Dermis blood vessel endothelial cell (primary cell): Measurements from ENCODE around the gene TSPYL4. TPM values are rescaled to one million over a fixed set of nuclear protein-coding genes. Genes with fewer than 3 reads are reported as not detected.

Experiments
- DNase-seq: peaks from one replicate; pipeline ENCODE4 v3.0.0; 2010
- total RNA-seq: library from RNA; depleted of rRNA; stranded (reverse); fragments of >200 nt; gene quantifications from 2 replicates; pipeline ENCODE4 v1.2.3, GENCODE V29; 2014

The TSPYL4 gene
- total RNA-seq, 1 donor from 2014 or later, result 7.5 TPM

DNA sequence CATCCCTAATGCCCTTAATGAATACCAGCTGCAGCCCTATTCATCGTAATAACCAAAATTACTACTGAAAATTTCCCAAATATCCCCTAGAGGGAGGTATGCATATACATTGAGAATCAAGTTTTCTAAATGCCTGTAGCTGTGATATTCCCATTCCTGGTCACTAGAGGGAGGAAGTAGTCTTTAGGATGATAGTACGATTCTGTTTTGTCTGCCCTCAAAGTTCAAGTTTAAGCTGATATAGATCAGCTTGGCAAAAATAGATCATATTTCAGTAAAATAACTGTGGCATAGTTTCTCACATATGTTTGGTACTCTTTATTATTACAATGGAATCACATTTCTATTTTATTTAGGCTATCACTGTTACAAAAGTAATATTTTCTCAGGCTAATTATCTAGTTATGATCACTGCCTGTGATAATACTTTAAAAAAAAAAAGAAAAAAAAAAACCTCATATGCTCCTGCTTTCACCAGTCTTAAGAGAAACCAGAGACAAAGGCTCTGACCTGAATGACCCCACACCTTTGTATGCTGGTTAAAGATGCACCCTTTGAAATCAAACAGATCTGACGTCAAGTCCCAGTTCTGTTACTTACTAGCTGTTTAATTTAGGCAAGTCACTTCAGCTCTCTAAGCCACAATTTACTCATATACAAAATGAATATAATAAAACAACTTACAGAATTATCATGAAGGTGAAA, 14.9 kb upstream of the TSPYL4 start:
- DNase-seq, result peak; percentile 84

- no peak for DNase-seq
Observed at GRCh38 chr6:116267836-116268588, 14.1 kb upstream of the TSPYL4 start.

GRCh38 chr6:116266803-116267202, 12.9 kb upstream of the TSPYL4 start:
- DNase-seq, result no peak

DNA sequence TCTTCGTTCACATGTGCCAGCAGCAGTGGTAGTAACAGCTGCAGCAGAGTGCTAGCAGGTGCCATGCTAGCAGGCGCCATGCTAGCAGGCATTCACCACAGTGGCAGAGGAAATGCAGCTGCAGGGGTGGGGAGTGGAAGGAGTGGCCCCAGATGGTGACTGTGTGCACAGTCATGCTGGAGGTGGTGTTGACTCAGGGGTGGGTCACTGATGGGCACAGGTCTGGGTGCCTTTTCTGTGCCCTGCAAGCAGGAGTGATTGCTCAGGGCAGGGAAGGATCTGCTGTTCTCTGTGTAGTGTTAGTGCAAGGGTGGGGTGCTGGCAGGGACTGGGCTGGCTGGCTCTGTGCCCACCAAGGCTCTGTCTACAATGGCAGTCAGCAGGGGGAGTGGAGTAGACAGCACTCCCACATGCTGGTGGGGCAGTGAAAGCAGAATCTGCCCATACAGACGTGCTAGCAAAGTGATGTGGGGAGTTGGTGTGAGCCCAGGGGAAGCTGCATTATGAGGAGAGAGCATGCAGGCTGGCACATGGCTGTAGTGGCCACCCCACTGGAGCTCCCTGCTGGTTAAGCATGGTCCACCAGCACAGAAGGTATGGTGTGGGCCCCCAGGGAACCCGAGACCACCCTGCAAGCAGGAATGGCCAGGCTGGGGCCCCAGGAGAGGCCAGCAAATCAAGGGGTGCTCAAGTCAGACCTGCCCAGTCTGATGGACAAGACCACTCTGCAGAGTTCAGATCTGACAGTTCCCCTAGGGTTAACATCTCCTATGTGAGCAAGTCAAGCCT, 11.4 kb upstream of the TSPYL4 start:
- DNase-seq, result no peak

- no peak for DNase-seq
Observed at GRCh38 chr6:116263353-116263752, 9.5 kb upstream of the TSPYL4 start.

DNA sequence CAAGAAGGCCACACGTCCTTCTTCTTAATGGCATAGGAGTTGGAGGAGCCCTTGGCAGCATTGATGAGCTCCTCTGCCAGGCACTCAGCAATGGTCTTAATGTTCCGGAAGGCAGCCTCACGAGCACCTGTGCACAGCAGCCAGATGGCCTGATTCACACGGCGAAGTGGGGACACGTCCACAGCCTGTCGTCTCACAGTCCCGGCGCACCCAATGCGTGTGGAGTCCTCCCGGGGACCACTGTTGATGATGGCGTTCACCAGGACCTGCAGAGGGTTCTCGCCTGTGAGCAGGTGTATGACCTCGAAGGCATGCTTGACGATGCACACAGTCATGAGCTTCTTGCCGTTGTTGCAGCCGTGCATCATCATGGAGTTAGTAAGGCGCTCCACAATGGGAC, 4.6 kb upstream of the TSPYL4 start:
- no peak for DNase-seq

GRCh38 chr6:116256694-116257093, 2.8 kb upstream of the TSPYL4 start:
- no peak for DNase-seq

DNA sequence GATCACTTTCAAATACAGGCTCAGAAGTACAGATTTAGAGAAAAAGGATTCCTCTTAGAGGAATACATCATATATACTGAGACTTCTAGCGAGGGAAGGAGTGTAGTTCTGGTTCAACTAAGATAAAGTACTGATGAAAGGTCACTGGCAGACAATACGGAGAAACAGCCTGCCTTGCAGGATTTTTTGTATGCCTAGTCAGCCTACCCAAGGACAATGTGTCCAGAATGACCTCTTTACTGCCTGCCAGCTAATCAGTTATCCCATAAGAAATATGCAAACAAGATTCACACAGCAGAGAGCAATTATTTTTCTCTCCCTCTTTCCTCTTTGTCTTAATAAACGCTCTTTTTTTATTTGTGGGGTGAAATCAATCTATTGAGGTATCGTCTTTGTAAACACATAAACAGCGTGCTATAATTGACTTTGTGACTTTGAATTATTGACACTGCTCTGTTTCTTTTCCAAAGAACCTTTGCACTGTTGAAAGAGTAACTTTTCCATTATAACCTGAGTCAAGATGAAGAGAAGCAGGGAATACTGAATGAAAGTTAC, 1.4 kb upstream of the TSPYL4 start:
- DNase-seq, result peak; percentile 26

DNA sequence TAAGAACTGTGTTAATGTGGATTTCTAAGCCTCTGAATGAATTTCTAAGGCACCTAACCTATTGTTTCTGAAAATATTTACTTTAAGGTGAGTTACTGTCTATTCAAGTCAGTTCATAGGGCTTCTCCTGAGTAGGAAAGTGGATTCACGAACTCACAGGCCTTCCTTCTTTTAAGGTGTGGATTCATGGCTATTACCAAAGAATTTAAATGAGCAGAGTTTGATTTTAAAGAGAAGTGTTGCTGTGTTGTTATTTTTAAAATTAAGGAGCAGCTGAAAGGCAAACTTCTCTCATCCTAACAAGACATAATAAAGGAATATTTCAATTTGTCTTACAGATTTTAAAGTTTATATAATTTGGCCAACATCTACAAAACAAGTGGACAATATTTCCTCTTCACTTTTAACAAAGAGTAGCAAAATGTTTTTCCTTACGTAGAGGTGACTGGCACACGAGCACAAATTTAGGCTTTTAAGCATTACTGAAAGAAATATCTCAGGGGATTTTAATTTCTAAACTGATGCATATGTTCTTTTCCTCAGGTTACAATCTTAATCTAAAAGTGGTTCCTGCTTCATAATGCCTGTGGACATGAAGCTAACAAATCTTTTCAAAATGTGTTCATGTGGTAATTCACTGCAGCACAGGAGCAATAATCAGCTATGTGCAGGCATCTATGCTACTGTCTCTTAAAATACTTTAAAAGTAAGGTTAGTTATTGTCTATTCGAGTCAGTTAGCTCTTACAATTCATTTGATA, 602 bp upstream of the TSPYL4 start:
- no peak for DNase-seq

DNA sequence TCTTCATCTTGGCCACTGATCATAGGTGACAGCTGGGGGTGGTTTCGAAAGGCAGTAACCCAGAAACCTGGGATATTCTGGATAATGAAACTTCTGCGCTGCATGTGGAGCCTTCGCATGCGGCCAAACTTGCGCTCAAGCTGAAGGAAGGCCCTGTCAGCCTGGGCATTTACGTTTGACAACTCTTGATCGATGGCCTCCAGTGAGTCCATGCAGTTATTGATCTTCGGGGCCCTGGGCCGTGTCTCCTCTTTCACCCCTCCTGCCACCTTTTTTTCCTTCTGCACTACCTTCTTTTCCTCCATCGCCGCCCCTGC, 729 bp downstream of the TSPYL4 start:
- DNase-seq, result no peak

DNA sequence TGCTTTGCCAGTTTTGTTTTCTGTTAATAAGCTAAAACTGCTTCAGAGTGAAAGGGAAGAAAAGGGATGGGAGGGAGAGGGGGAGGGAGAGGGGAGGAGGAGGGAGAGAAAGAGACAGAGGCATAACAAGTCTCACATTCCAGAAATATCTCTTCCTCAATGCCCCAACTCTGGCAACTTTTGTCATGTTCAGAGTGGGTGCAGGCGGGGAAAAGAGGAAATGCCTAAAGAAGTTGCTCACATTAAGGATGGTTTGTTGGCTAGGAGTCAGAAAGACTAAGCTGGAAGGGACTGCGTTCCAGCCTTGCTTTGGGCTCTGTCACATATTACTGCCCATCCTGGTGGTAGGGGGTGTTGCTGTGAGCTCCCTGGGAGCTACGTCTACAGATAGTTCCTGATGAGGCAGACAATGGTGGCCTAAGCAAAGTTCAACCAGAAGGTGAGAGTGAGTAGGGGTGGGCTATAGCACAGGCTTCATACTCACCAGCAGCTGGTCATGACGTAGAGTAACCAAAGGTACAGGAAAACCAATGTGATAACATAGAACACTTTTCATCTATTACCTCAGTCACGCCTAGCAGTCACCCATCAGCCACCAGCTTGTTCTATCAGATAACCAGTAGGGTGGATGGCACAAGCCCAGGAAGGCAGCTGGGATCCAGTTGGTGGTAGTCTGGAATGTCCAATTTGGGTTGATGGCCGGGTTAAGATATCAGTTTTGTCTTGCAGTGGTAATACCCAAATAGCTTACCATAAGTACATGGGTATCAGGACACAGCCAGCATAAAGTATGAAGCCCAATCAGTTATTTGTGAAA, 2.1 kb downstream of the TSPYL4 start:
- peak; percentile 77 for DNase-seq

DNA sequence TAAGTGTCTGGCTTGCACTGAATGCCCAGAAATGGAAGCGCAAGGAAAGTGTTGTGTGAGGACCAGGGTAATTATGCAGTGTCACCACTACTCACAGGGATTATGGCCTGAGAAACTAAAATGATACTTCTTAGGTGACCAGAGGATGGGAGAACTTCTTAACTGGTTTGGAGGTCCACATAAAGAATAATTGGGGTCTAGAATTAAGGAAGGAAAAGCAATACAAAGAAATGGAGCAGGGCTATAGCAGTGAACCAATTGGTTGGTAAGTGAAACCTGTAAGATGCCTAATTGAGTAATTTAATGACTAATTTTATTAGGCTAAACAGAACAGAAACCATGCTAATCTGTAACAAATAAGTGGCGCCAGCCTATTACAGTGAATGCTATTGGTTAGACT, 5.3 kb downstream of the TSPYL4 start:
- no peak for DNase-seq

DNA sequence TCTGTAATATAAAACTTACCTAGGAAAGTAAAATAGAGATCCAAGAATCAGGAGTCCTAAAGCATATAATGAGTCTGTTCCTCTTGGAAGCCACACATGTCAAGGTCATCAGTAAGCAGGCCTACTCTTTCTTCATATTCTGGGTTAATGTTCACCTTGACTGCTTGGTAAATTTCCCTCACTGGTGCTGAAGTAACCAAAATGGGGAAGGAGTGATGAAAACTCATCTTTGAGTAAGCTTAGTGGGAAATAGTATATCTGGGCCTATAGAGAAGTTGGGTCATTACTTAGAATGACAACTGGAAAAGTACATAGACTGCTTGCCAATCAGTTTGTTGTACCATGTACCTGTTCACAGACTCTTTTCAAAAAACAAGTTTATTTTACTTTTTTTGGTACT, 6.6 kb downstream of the TSPYL4 start:
- no peak for DNase-seq

DNA sequence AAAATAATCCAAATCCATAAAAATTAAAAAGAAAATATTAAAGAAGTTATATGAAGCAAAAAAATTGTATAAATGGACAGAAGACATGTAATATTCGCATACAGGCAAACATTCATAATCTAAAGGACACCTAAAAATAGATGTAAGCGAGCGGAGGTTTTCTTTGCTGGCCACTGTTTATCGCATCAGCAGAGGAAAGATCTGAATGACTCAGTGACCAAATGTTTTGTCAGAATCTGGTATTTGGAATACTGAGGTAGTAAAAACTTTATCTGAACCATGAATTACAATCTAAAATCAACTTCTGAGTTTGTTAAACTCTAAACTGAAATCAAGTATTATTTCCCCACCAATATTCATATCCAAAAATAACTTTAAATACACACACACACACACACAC, 7.8 kb downstream of the TSPYL4 start:
- peak; percentile 53 for DNase-seq

GRCh38 chr6:116244284-116244683, 9.6 kb downstream of the TSPYL4 start:
- DNase-seq, result no peak

DNA sequence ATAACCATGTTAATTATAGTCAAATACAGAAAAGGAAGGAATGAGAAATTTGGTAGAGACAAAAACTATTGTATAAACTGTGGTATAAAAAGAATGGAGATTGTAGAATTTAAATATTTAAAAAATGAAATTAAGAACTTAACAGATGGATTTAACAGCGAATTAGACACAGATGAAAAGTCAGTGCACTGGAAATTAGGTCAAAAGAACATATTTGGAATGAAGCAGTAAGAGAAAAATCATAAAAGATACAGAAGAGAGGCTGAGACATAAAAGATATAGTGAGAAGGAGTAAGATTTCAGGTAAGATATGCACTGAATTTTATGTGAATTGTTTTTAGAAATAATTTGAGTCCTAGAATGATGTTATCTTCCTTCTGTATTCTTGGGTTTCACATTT, 14.0 kb downstream of the TSPYL4 start:
- no peak for DNase-seq

GRCh38 chr6:116239256-116239655, 14.6 kb downstream of the TSPYL4 start:
- DNase-seq, result no peak

DNA sequence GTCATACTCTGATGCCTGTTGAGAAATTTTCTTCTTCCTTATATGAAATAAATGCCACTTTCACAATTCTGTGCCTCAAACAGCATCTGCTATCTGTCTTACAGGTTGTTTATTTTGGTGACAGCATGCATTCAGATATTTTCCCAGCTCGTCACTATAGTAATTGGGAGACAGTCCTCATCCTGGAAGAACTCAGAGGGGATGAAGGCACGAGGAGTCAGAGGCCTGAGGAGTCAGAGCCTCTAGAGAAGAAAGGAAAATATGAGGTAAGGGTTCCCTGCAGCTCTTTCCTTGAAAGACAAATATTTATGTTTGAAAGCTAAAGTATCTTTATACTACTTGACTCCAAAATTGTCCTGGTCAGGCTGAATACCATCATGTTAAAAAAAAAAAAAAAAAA, 15.8 kb downstream of the TSPYL4 start:
- no peak for DNase-seq

GRCh38 chr6:116234689-116235088, 19.2 kb downstream of the TSPYL4 start:
- DNase-seq, result no peak

DNA sequence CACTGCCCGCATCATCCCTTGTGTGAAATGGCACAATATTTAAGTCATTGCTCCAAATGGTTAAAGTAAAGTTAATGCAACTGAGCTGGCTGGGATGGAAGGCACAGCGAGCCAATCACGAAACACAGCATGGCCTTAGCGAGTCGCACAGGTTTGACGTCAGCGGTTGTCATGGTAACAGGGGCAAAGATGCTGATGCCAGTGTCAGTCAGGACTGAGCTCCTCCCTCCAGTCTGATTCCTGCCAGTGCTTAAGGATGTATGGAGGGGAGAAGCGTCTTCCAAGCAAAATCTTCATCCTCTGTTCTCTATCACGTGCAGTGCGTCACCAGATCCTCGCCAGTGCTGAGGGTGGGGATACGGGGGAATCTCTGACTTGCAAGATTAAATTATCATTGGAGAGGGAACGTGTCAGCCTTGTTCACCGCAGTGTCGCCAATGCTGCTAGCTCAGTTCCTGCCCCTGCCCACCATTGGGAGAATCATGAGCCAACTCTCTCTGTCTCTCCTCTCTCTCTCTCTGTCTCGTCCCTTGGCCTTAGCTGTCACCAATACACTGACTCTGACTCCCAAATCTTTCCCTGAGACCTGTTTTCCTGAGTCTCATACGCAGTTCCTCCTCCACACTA, 24.5 kb downstream of the TSPYL4 start:
- peak; percentile 66 for DNase-seq

DNA sequence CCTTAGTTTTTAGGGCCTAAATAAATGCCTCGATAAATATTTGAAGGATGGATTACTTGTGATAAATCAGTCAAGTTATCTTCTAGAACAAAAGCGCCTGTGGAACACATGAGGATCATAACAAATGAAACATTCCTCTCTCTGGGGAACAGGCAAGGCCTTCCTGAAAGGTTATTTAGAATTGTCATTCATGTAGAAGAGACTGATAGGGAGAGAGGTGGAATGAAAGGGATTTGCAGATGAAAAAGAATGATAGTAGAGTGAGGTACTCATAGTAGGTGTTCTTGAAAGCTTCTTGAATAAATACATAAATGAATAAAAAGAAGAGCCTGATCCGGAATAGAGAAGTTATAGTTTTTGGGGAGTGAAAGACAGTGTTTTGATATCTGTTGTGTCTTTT, 30.5 kb downstream of the TSPYL4 start:
- no peak for DNase-seq
